Lung (tissue), 12 donors: ENCODE results near the gene SND1. TPM values are rescaled to one million over a fixed set of nuclear protein-coding genes. Genes with fewer than 3 reads are reported as not detected.

ENCODE experiments used
- ATAC-seq: fragments of 200-7000 bp; cut with Tn5 transposase; one replicate; pipeline ENCODE4 v1.9.1; 2020; ENCODE audit warnings: moderate number of reproducible peaks; ENCODE audit not compliant: insufficient read depth, low FRiP score
- DNase-seq, 3 donors: peaks; one replicate each; pipeline ENCODE4 v3.0.0-alpha.2; 2013 to 2017
- H3K27ac ChIP-seq, 2 donors: one replicate each; pipeline ENCODE4 v1.5.1; 2013; ENCODE audit warnings: mild to moderate bottlenecking in 2 of 2, moderate library complexity in 2 of 2, control low read depth in 1 of 2, inconsistent platforms in 1 of 2, low read depth in 1 of 2, low read length in 1 of 2
- H3K27me3 ChIP-seq, 3 donors: one replicate each; pipeline ENCODE4 v1.5.1; 2013; ENCODE audit warnings: low read length in 2 of 3; ENCODE audit not compliant: control insufficient read depth in 3 of 3, insufficient read depth in 3 of 3
- H3K36me3 ChIP-seq, 4 donors: one replicate each; pipeline ENCODE4 v1.5.1; 2013; ENCODE audit warnings: low read length in 4 of 4, mild to moderate bottlenecking in 1 of 4, moderate library complexity in 1 of 4; ENCODE audit not compliant: control insufficient read depth in 4 of 4, insufficient read depth in 4 of 4
- H3K4me1 ChIP-seq, 5 donors: one replicate each; pipeline ENCODE4 v1.5.1; 2013; ENCODE audit warnings: low read length in 5 of 5, mild to moderate bottlenecking in 2 of 5, moderate library complexity in 1 of 5; ENCODE audit not compliant: control insufficient read depth in 5 of 5, insufficient read depth in 5 of 5
- H3K4me3 ChIP-seq: one replicate; pipeline ENCODE4 v1.5.1; 2013; ENCODE audit warnings: mild to moderate bottlenecking, control low read depth, moderate library complexity
- H3K9ac ChIP-seq, 2 donors: one replicate each; pipeline ENCODE4 v1.5.1; 2013; ENCODE audit warnings: low read length in 2 of 2, control low read depth in 1 of 2; ENCODE audit not compliant: insufficient read depth in 1 of 2
- H3K9me3 ChIP-seq, 4 donors: one replicate each; pipeline ENCODE4 v1.5.1; 2013; ENCODE audit warnings: low read length in 3 of 4, mild to moderate bottlenecking in 1 of 4, moderate library complexity in 1 of 4; ENCODE audit not compliant: control insufficient read depth in 4 of 4, insufficient read depth in 3 of 4
- CTCF ChIP-seq: IDR thresholded peaks from 2 replicates; pipeline ENCODE4 v1.5.1; 2012; ENCODE audit warnings: mild to moderate bottlenecking; ENCODE audit errors: control extremely low read depth, extremely low read depth
- WGBS, 2 donors: extraction: QIAGEN DNeasy Blood & Tissue Kit; methylation state at CpG; one replicate each; pipeline ENCODE4 v1.1.7; 2013; 5-methylcytosine and 5-hydroxymethylcytosine counted together
- polyA plus RNA-seq, 2 donors: library from polyadenylated mRNA; stranded (reverse); fragments of 200-250 nt; gene quantifications; one replicate each; pipeline ENCODE4 v1.2.1, GENCODE V29; 2013
- total RNA-seq, 2 donors: library from RNA; depleted of rRNA in 1 of 2; stranded (reverse); fragments of >200 nt in 1 of 2; gene quantifications; one replicate each; pipeline ENCODE4 v1.2.1, GENCODE V29; 2014 to 2021
- donor health status: control.
- donor health status: control.
- donor health status: Bipolar disorder and iron deficiency.
- donor health status: healthy.
- donor health status: DM: yes; HTN: yes; CAD: no.

Gene SND1
- total and polyA plus RNA-seq, 4 donors: 94.5 to 210 (median 137) TPM

- Histone ChIP-seq H3K4me1 (peaks cover 0 to 1% (median 0%) of the 10 kb centered on the region in 5 donors), H3K4me3 (no peak overlapping the region), H3K36me3 (peaks cover 14 to 19% (median 17%) of the 10 kb centered on the region in 4 donors), H3K27ac (no peak overlapping the region), H3K9ac (no peak overlapping the region), H3K27me3 (no peaks in the 10 kb centered on the region), H3K9me3 (no peaks in the 10 kb centered on the region)
- DNase-seq (no peak), ATAC-seq (no peak)
- 46 to 100% methylated on average over 1 of the region's 1 CpG for WGBS, 2 donors
- TF ChIP-seq CTCF: no peak
Observed at GRCh38 chr7:127932496-127932895, 280.5 kb downstream of the SND1 start.

GRCh38 chr7:127933146-127933545 lies 281.2 kb downstream of the SND1 start:
- WGBS, 2 donors: 91 to 92% methylated on average over 4 of the region's 4 CpGs
- Histone ChIP-seq H3K27me3 (no peaks in the 10 kb centered on the region), H3K4me1 (no peaks in the 10 kb centered on the region), H3K9ac (no peak overlapping the region), H3K9me3 (no peaks in the 10 kb centered on the region), H3K4me3 (no peak overlapping the region), H3K36me3 (peaks cover 14 to 19% (median 17%) of the 10 kb centered on the region in 4 donors), H3K27ac (no peak overlapping the region)
- TF ChIP-seq CTCF: no peak
- DNase-seq: no peak
- ATAC-seq: no peak

DNA sequence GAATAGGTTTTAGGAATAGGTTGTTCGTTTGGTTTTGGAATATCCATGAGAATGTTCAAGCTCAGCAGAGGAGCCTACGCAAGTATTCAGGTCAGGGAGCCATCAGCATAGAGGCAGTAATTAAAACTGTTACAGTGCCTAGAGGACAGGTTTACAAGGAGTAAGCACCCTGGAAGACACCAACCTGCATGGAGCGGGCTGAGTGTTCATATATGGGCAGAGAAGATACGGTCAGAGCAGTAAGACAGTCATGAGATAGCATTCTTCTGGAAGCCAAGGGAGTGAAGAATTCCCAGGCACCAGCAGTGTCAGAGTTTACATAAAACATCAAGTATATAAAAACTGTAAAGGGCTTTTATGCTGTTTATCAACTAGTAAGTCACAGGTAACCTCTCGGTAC lies 282.7 kb downstream of the SND1 start:
- DNase-seq: no peak
- WGBS, 2 donors: 95% methylated on average over 5 of the region's 5 CpGs

More for the DNA sequence above, 282.7 kb downstream of the SND1 start:
- no peak overlapping the region for H3K9ac ChIP-seq
- no peak for ATAC-seq
- no peaks in the 10 kb centered on the region for H3K27me3 ChIP-seq
- peaks cover 8 to 15% (median 14%) of the 10 kb centered on the region in 4 donors for H3K36me3 ChIP-seq
- no peak overlapping the region for H3K4me3 ChIP-seq
- H3K4me1 ChIP-seq: no peaks in the 10 kb centered on the region
- H3K27ac ChIP-seq: no peak overlapping the region
- TF ChIP-seq CTCF: no peak
- no peaks in the 10 kb centered on the region for H3K9me3 ChIP-seq
